SK-N-SH (cell line): ENCODE measurements around the gene TMEM150C. TPM values are rescaled to one million over a fixed set of nuclear protein-coding genes. Genes with fewer than 3 reads are reported as not detected.

ENCODE experiments used
- CTCF ChIA-PET: fragments of 300-600, 350-600 bp; formaldehyde crosslinking; extraction: SDS; loops from one replicate; lab custom pipeline; 2021; lab: Yijun Ruan, JAX
- POLR2A ChIA-PET: fragments of 350-600 bp; sonication (Branson Sonifier 250); formaldehyde crosslinking; extraction: SDS; loops from one replicate; lab custom pipeline; 2020; ENCODE audit warnings: antibody characterized with exemption, inconsistent platforms; lab: Yijun Ruan, JAX
- DNase-seq: peaks from one replicate; pipeline ENCODE4 v3.0.0; 2012
- H2AFZ ChIP-seq: fragments of 200-600 bp; sonication (generic); 2 replicates; pipeline ENCODE4 v1.8.1; 2016; ENCODE audit warnings: antibody characterized with exemption, mild to moderate bottlenecking, low read depth
- H3F3A ChIP-seq: fragments of 200-600 bp; sonication (generic); replicated peaks from 2 replicates; pipeline ENCODE3; 2016; ENCODE audit warnings: antibody characterized with exemption, mild to moderate bottlenecking; ENCODE audit not compliant: insufficient read depth
- H3K27ac ChIP-seq, 2 experiments: fragments of 200-500 bp in 1 of 2; fragments of 200-600 bp in 1 of 2; sonication (Bioruptor generic) in 1 of 2; sonication (generic), shearing (Covaris generic) in 1 of 2; 2 replicates each; pipeline versions ENCODE4 v1.5.1 to v1.6.1; 2014 to 2016; ENCODE audit warnings: low read depth in 2 of 2, inconsistent platforms in 1 of 2, low read length in 1 of 2, mild to moderate bottlenecking in 1 of 2, mixed read lengths in 1 of 2
- H3K27me3 ChIP-seq: fragments of 200-600 bp; sonication (generic), shearing (Covaris generic); 2 replicates; pipeline ENCODE4 v1.6.1; 2016; ENCODE audit warnings: mixed run types; ENCODE audit not compliant: insufficient read depth
- H3K36me3 ChIP-seq, 2 experiments: fragments of 200-500 bp in 1 of 2; fragments of 200-600 bp in 1 of 2; sonication (Bioruptor generic) in 1 of 2; sonication (generic) in 1 of 2; replicated peaks in 1 of 2; 2 replicates each; pipeline versions ENCODE3 to v1.5.1; 2014 to 2016; ENCODE audit warnings: low read length in 1 of 2, mild to moderate bottlenecking in 1 of 2; ENCODE audit not compliant: insufficient read depth in 2 of 2, control insufficient read depth in 1 of 2
- H3K4me1 ChIP-seq, 2 experiments: fragments of 200-500 bp in 1 of 2; fragments of 200-600 bp in 1 of 2; sonication (Bioruptor generic) in 1 of 2; sonication (generic), shearing (Covaris generic) in 1 of 2; 2 replicates each; pipeline versions ENCODE4 v1.5.1 to v1.6.1; 2014 to 2016; ENCODE audit warnings: low read depth in 1 of 2, low read length in 1 of 2, mixed run types in 1 of 2; ENCODE audit not compliant: insufficient read depth in 2 of 2, control insufficient read depth in 1 of 2
- H3K4me2 ChIP-seq: fragments of 200-600 bp; sonication (generic), shearing (Covaris generic); 2 replicates; pipeline ENCODE4 v1.6.1; 2017; ENCODE audit warnings: mixed run types
- H3K4me3 ChIP-seq, 2 experiments: fragments of 200-500 bp in 1 of 2; fragments of 200-600 bp in 1 of 2; sonication (Bioruptor generic) in 1 of 2; sonication (generic), shearing (Covaris generic) in 1 of 2; 2 replicates each; pipeline versions ENCODE4 v1.5.1 to v1.8.1; 2014 to 2016; ENCODE audit warnings: low read depth in 2 of 2, inconsistent platforms in 1 of 2, low read length in 1 of 2, mild to moderate bottlenecking in 1 of 2, mixed read lengths in 1 of 2, moderate library complexity in 1 of 2
- H3K79me2 ChIP-seq: fragments of 200-600 bp; sonication (generic); 2 replicates; pipeline ENCODE4 v1.8.1; 2017; ENCODE audit warnings: mild to moderate bottlenecking; ENCODE audit not compliant: insufficient read depth
- H3K9ac ChIP-seq: fragments of 200-600 bp; sonication (generic); 2 replicates; pipeline ENCODE4 v1.6.1; 2017; ENCODE audit warnings: mixed run types
- H3K9me2 ChIP-seq: fragments of 200-600 bp; sonication (generic); 2 replicates; pipeline ENCODE4 v1.6.1; 2017; ENCODE audit warnings: mixed run types
- H3K9me3 ChIP-seq: fragments of 200-600 bp; sonication (generic); 2 replicates; pipeline ENCODE4 v1.6.1; 2017; ENCODE audit warnings: mixed run types, mild to moderate bottlenecking, moderate library complexity
- H4K20me1 ChIP-seq: fragments of 200-600 bp; sonication (generic); 2 replicates; pipeline ENCODE4 v1.6.1; 2017; ENCODE audit warnings: mild to moderate bottlenecking, mixed run types; ENCODE audit not compliant: insufficient read depth
- CTCF ChIP-seq: fragments of 200-600 bp; sonication (generic); IDR thresholded peaks from 2 replicates; pipeline ENCODE4 v1.6.1; 2017; ENCODE audit warnings: antibody characterized with exemption, mild to moderate bottlenecking, moderate library complexity
- EZH2phosphoT487 ChIP-seq: fragments of 200-600 bp; sonication (generic); IDR thresholded peaks from 2 replicates; pipeline ENCODE4 v1.6.1; 2017; ENCODE audit warnings: low read depth, mixed run types, mild to moderate bottlenecking, antibody characterized with exemption, moderate library complexity, borderline replicate concordance
- FOXM1 ChIP-seq: IDR thresholded peaks from 2 replicates; pipeline ENCODE4 v1.4.0; 2012; ENCODE audit warnings: low read depth, mild to moderate bottlenecking
- GABPA ChIP-seq: IDR thresholded peaks from 2 replicates; pipeline ENCODE4 v1.4.0; 2012; ENCODE audit warnings: low read depth, mild to moderate bottlenecking
- GATA2 ChIP-seq: sonication (generic); formaldehyde crosslinking; IDR thresholded peaks from 2 replicates; pipeline ENCODE4 v1.5.0; 2020; ENCODE audit warnings: mild to moderate bottlenecking, missing genetic modification reagents
- JUND ChIP-seq: IDR thresholded peaks from 2 replicates; pipeline ENCODE4 v1.4.0; 2012
- MXI1 ChIP-seq: IDR thresholded peaks from 2 replicates; pipeline ENCODE4 v1.6.1; 2012; ENCODE audit warnings: mild to moderate bottlenecking, low read depth, low read length, improper control_type of control experiment
- NRF1 ChIP-seq: IDR thresholded peaks from 2 replicates; pipeline ENCODE4 v1.6.1; 2012; ENCODE audit warnings: low read depth, mild to moderate bottlenecking, low read length
- POLR2AphosphoS5 ChIP-seq: IDR thresholded peaks from 2 replicates; pipeline ENCODE4 v1.6.1; 2012; ENCODE audit warnings: low read depth, low read length
- RCOR1 ChIP-seq: fragments of 150-350 bp; IDR thresholded peaks from 2 replicates; pipeline ENCODE4 v1.6.1; 2017; ENCODE audit warnings: antibody characterized with exemption, low read length
- REST ChIP-seq: IDR thresholded peaks from 2 replicates; pipeline ENCODE4 v1.6.1; 2012; ENCODE audit warnings: mild to moderate bottlenecking, low read depth, low read length, moderate library complexity
- RXRA ChIP-seq: IDR thresholded peaks from 2 replicates; pipeline ENCODE4 v1.4.0; 2012; ENCODE audit warnings: low read depth, mild to moderate bottlenecking, borderline replicate concordance
- TCF12 ChIP-seq: IDR thresholded peaks from 2 replicates; pipeline ENCODE4 v1.4.0; 2012
- TEAD4 ChIP-seq: IDR thresholded peaks from 2 replicates; pipeline ENCODE4 v1.4.0; 2012; ENCODE audit warnings: mild to moderate bottlenecking, borderline replicate concordance; ENCODE audit not compliant: insufficient read depth
- YY1 ChIP-seq: IDR thresholded peaks from 2 replicates; pipeline ENCODE4 v1.4.0; 2012; ENCODE audit warnings: low read depth, mild to moderate bottlenecking
- WGBS: methylation state at CpG from one replicate; pipeline ENCODE4 v1.1.6; 2017; ENCODE audit warnings: low lambda C conversion rate; 5-methylcytosine and 5-hydroxymethylcytosine counted together
- polyA plus RNA-seq, 3 experiments: library from polyadenylated mRNA; depleted of rRNA; stranded (reverse); fragments of >200 nt; gene quantifications; 2 replicates each; pipeline ENCODE4 v1.2.3, GENCODE V29; 2012
- TF ChIP-seq, protein P1 (sequence below): IDR thresholded peaks from 2 replicates; pipeline ENCODE4 v1.4.0; 2012; ENCODE audit warnings: low read depth
- TF ChIP-seq, protein P2 (sequence below): fragments of 150-350 bp; IDR thresholded peaks from 2 replicates; pipeline ENCODE4 v1.6.1; 2017; ENCODE audit warnings: antibody characterized with exemption, low read length, low read depth, borderline replicate concordance
- TF ChIP-seq, protein P3 (sequence below): IDR thresholded peaks from 2 replicates; pipeline ENCODE4; 2012
- TF ChIP-seq, protein P4 (sequence below): fragments of 150-350 bp; IDR thresholded peaks from 2 replicates; pipeline ENCODE4 v1.6.1; 2016; ENCODE audit warnings: mild to moderate bottlenecking, low read depth, low read length

TMEM150C gene
- polyA plus RNA-seq, 1 of the 3 experiments (the other 2 are of a cell fraction) = 1.0 TPM

DNA sequence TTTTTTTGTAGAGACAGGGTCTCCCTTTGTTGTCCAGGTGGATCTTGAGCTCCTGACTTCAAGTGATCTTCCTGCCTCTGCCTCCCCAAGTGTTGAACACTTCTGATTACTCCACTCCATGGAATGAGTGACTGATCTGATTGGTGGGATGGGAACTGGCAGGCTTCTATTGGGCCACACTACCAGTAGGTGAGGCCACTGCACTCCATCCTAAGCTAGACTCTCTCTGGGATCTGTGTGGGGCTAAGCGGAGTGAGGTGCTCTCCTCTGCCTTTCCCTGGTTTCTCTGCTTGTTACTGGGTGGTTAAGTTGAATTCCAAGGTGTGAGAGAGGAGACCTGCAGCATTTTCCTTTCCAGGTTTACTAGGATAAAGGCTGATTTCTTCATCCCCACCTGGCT, 72.7 kb downstream of the TMEM150C start:
- Histone ChIP-seq H3K4me2 (no peak overlapping the region), H3K9ac (no peak overlapping the region), H3K9me3 (no peaks in the 10 kb centered on the region), H3K4me3 (no peak overlapping the region), H4K20me1 (no peaks in the 10 kb centered on the region), H3K4me1 (no peaks in the 10 kb centered on the region), H2AFZ (no peak overlapping the region), H3F3A (no peaks in the 10 kb centered on the region), H3K79me2 (no peaks in the 10 kb centered on the region), H3K9me2 (no peaks in the 10 kb centered on the region), H3K27ac (no peak overlapping the region), H3K27me3 (no peaks in the 10 kb centered on the region), H3K36me3 (no peaks in the 10 kb centered on the region)
- DNase-seq = no peak
- ChIA-PET CTCF (no interaction called here), POLR2A (no interaction called here)
- TF ChIP-seq GATA2 = no peak
- TF ChIP-seq, protein P1, sequence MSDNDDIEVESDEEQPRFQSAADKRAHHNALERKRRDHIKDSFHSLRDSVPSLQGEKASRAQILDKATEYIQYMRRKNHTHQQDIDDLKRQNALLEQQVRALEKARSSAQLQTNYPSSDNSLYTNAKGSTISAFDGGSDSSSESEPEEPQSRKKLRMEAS = no peak
- no peak for TF ChIP-seq CTCF
- TF ChIP-seq JUND = no peak
- no peak for TF ChIP-seq NRF1
- TF ChIP-seq RXRA = no peak
- TF ChIP-seq, protein P2, sequence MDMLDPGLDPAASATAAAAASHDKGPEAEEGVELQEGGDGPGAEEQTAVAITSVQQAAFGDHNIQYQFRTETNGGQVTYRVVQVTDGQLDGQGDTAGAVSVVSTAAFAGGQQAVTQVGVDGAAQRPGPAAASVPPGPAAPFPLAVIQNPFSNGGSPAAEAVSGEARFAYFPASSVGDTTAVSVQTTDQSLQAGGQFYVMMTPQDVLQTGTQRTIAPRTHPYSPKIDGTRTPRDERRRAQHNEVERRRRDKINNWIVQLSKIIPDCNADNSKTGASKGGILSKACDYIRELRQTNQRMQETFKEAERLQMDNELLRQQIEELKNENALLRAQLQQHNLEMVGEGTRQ = no peak
- no peak for TF ChIP-seq POLR2AphosphoS5
- TF ChIP-seq GABPA = no peak
- no peak for TF ChIP-seq REST
- TF ChIP-seq YY1 = no peak
- TF ChIP-seq FOXM1 = no peak
- no peak for TF ChIP-seq EZH2phosphoT487
- no peak for TF ChIP-seq MXI1
- no peak for TF ChIP-seq TCF12
- TF ChIP-seq, protein P3, sequence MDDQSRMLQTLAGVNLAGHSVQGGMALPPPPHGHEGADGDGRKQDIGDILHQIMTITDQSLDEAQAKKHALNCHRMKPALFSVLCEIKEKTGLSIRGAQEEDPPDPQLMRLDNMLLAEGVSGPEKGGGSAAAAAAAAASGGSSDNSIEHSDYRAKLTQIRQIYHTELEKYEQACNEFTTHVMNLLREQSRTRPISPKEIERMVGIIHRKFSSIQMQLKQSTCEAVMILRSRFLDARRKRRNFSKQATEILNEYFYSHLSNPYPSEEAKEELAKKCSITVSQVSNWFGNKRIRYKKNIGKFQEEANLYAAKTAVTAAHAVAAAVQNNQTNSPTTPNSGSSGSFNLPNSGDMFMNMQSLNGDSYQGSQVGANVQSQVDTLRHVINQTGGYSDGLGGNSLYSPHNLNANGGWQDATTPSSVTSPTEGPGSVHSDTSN = no peak
- no peak for TF ChIP-seq TEAD4
- TF ChIP-seq RCOR1 = no peak
- TF ChIP-seq, protein P4, sequence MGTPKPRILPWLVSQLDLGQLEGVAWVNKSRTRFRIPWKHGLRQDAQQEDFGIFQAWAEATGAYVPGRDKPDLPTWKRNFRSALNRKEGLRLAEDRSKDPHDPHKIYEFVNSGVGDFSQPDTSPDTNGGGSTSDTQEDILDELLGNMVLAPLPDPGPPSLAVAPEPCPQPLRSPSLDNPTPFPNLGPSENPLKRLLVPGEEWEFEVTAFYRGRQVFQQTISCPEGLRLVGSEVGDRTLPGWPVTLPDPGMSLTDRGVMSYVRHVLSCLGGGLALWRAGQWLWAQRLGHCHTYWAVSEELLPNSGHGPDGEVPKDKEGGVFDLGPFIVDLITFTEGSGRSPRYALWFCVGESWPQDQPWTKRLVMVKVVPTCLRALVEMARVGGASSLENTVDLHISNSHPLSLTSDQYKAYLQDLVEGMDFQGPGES = no peak
- WGBS = 90% methylated on average over 1 of the region's 1 CpG
